ENCODE results near the gene SLC27A5.

- TF ChIP-seq RFX5 (IDR thresholded peaks at IDR 0.05; ENCODE audit: low read depth, low read length) = no peak
- TF ChIP-seq POLR2A (IDR thresholded peaks at IDR 0.05; ENCODE audit: low read depth, low read length) = no peak
- TF ChIP-seq, protein P1, sequence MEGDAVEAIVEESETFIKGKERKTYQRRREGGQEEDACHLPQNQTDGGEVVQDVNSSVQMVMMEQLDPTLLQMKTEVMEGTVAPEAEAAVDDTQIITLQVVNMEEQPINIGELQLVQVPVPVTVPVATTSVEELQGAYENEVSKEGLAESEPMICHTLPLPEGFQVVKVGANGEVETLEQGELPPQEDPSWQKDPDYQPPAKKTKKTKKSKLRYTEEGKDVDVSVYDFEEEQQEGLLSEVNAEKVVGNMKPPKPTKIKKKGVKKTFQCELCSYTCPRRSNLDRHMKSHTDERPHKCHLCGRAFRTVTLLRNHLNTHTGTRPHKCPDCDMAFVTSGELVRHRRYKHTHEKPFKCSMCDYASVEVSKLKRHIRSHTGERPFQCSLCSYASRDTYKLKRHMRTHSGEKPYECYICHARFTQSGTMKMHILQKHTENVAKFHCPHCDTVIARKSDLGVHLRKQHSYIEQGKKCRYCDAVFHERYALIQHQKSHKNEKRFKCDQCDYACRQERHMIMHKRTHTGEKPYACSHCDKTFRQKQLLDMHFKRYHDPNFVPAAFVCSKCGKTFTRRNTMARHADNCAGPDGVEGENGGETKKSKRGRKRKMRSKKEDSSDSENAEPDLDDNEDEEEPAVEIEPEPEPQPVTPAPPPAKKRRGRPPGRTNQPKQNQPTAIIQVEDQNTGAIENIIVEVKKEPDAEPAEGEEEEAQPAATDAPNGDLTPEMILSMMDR (conservative IDR thresholded peaks at IDR 0.05; ENCODE audit: low read depth, low read length) = no peak
- no peak for TF ChIP-seq MXI1 (IDR thresholded peaks at IDR 0.05; ENCODE audit: borderline replicate concordance, low read depth, low read length)
- TF ChIP-seq RAD21 (IDR thresholded peaks at IDR 0.05; ENCODE audit: low read length) = no peak
- no peak for TF ChIP-seq USF2 (IDR thresholded peaks at IDR 0.05; ENCODE audit: low read depth, low read length)
- no peak for TF ChIP-seq MAFK (IDR thresholded peaks at IDR 0.05; ENCODE audit: low read depth, low read length)
- TF ChIP-seq BHLHE40 (IDR thresholded peaks at IDR 0.05; ENCODE audit: low read depth, low read length) = no peak
- TF ChIP-seq CEBPB (IDR thresholded peaks at IDR 0.05; ENCODE audit: low read depth, low read length) = no peak
- TF ChIP-seq SMC3 (IDR thresholded peaks at IDR 0.05; ENCODE audit: low read depth, low read length) = no peak
- TF ChIP-seq ELK1 (IDR thresholded peaks at IDR 0.05; ENCODE audit: borderline replicate concordance, low read depth, low read length) = no peak
- no peak for TF ChIP-seq CHD1 (IDR thresholded peaks at IDR 0.05; ENCODE audit: low read depth, low read length)
- TF ChIP-seq RCOR1 (IDR thresholded peaks at IDR 0.05; ENCODE audit: insufficient replicate concordance, low read length) = no peak
- TF ChIP-seq MAZ (IDR thresholded peaks at IDR 0.05; ENCODE audit: borderline replicate concordance, low read depth, low read length) = no peak
These were observed 28.0 kb downstream of the SLC27A5 start for GRCh38 chr19:58483776-58484175.
